Measurements from ENCODE around the gene C1RL.

C1RL gene

DNA sequence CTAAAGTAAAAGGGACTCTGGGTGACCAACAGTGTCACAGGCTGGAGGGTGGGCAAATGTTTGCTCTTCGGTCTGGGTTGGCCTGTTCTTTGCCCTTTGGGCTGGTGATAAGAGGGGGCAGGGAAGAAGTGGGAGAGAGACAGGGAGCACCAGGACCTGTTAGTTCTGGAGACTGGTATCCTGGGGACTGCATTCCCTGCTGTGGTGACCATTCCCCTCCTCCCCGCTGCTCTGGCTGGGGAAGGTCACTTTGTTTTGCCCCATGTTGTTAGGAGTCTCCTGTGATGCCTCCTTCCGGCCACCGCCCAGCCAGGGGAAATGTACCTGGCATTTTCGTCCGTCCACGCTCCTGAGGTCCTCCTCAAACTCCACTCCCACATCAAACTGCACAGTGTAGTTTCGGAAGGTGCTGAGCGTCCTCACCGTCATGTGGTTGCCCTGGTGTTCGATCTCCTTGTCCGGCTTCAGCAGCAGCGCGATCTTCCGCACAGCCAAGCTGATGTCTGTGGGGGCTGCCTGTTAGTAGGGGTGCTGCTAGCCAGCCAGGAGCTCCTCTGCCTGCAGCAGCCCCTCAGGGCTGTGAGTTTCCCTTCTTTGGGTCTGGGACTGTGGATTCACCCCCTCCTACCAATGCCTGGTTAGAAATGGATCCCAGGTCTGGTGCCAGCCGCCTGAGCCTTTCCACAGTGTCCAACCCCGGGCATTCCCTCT, 19.1 kb upstream of the C1RL start:
- peaks cover 4% of the 10 kb centered on the region; the same call in 1 of the 2 replicates for H3K79me2 ChIP-seq (ENCODE audit: insufficient read depth, low read length)
- H3K4me3 ChIP-seq (ENCODE audit: low read depth in 1 of 2, low read length in 2 of 2) = no peak overlapping the region
- no peak overlapping the region for H3K27ac ChIP-seq (ENCODE audit: low read length)
- H3K36me3 ChIP-seq (ENCODE audit: insufficient read depth, low read length) = no peaks in the 10 kb centered on the region
- no peak overlapping the region for H2AFZ ChIP-seq (ENCODE audit: low read depth, low read length)
- H3K4me2 ChIP-seq (ENCODE audit: insufficient read depth, low read length) = no peak overlapping the region
- H3K9me3 ChIP-seq (ENCODE audit: insufficient read depth, low read length, severe bottlenecking) = no peaks in the 10 kb centered on the region
- DNase-seq = no peak
- no peaks in the 10 kb centered on the region for H3K27me3 ChIP-seq (ENCODE audit: insufficient read depth, low read length, poor library complexity)
- peaks cover 30% of the 10 kb centered on the region for H3K4me1 ChIP-seq (ENCODE audit: insufficient read depth, low read length)
- H3K9ac ChIP-seq (ENCODE audit: low read depth, low read length) = no peak overlapping the region
- TF ChIP-seq EZH2 (IDR thresholded peaks at IDR 0.05; ENCODE audit: borderline replicate concordance, low read depth, low read length, severe bottlenecking) = no peak
- TF ChIP-seq, protein P1, sequence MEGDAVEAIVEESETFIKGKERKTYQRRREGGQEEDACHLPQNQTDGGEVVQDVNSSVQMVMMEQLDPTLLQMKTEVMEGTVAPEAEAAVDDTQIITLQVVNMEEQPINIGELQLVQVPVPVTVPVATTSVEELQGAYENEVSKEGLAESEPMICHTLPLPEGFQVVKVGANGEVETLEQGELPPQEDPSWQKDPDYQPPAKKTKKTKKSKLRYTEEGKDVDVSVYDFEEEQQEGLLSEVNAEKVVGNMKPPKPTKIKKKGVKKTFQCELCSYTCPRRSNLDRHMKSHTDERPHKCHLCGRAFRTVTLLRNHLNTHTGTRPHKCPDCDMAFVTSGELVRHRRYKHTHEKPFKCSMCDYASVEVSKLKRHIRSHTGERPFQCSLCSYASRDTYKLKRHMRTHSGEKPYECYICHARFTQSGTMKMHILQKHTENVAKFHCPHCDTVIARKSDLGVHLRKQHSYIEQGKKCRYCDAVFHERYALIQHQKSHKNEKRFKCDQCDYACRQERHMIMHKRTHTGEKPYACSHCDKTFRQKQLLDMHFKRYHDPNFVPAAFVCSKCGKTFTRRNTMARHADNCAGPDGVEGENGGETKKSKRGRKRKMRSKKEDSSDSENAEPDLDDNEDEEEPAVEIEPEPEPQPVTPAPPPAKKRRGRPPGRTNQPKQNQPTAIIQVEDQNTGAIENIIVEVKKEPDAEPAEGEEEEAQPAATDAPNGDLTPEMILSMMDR (IDR thresholded peaks at IDR 0.05; ENCODE audit: borderline replicate concordance, extremely low read depth, low read length, poor library complexity, severe bottlenecking) = no peak
- ATAC-seq (ENCODE audit: insufficient read depth, low read depth) = no peak
- no peaks in the 10 kb centered on the region for H4K20me1 ChIP-seq (ENCODE audit: insufficient read depth, low read length)

DNA sequence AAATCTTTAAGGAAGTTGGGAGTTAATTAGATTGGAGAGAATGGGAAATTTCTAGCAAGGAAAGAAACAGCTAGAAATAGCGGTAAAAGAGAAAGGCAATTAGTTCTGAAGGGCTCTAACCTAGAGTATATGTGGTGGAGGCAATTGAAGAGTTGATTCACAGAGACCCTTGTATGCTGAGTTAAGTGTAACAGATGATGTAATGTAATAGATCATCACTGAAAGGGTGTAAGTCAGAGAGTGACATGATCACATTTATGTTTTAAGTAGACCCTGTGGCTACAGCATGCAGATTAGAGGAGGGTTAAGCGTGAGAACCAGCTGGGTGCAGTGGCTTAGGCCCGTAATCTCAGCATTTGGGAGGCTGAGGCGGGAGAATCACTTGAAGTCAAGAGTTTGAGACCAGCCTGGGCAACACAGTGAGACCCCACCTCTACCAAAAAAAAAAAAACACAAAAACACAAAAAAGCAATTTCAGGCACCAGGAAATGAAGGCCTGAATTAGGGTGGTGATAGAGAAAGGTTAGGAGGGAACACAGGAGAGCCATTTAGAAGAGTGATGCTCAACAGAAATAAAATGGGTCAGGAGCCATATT, 16.7 kb upstream of the C1RL start:
- Histone ChIP-seq H3K36me3 (ENCODE audit: insufficient read depth, low read length) (no peaks in the 10 kb centered on the region), H3K79me2 (ENCODE audit: insufficient read depth, low read length) (no peaks in the 10 kb centered on the region), H3K27ac (ENCODE audit: low read length) (no peak overlapping the region), H3K9me3 (ENCODE audit: insufficient read depth, low read length, severe bottlenecking) (no peaks in the 10 kb centered on the region), H3K9ac (ENCODE audit: low read depth, low read length) (no peak overlapping the region), H3K27me3 (ENCODE audit: insufficient read depth, low read length, poor library complexity) (no peaks in the 10 kb centered on the region), H4K20me1 (ENCODE audit: insufficient read depth, low read length) (no peaks in the 10 kb centered on the region), H3K4me3 (ENCODE audit: low read depth in 1 of 2, low read length in 2 of 2) (no peak overlapping the region), H2AFZ (ENCODE audit: low read depth, low read length) (no peak overlapping the region), H3K4me1 (ENCODE audit: insufficient read depth, low read length) (peaks cover 15% of the 10 kb centered on the region), H3K4me2 (ENCODE audit: insufficient read depth, low read length) (no peak overlapping the region)
- ATAC-seq (ENCODE audit: insufficient read depth, low read depth) (no peak), DNase-seq (no peak)
- TF ChIP-seq, protein P1 (IDR thresholded peaks at IDR 0.05; ENCODE audit: borderline replicate concordance, extremely low read depth, low read length, poor library complexity, severe bottlenecking) = no peak
- no peak for TF ChIP-seq EZH2 (IDR thresholded peaks at IDR 0.05; ENCODE audit: borderline replicate concordance, low read depth, low read length, severe bottlenecking)

DNA sequence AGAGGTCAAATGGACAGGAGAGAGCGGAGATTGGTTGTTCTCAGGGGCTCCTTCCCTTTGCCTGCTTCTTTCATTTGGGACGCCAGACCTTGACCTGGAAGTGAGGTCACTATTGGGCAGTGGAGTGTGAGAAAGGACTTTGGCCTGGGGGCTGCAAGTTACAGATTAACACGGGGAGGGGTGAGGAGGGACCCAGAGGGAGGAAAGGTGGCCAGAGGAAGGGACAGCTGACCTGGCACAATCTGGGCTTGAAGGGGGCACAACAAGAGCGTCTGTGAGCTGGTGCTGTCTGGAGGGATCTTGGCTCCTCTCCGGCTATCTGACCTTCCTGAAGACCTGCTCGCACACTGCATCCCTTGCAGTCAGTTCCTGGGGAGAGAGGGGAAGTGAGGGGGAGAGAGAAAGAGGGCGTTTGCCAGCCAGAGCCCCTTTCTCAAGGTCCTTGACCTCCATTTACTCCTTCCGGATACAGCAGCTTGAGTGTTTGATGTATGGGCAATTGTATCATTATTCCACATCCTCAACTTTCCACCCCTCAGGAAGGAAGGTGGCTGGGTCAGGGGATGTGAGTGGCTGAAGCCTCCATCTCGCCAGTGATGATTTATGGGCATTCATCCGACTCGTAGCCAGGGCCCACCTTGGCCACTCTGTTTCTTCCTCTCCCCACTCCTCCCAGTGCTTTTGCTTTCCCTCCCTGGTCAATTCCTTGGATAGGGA, 14.9 kb upstream of the C1RL start:
- Histone ChIP-seq H3K4me2 (ENCODE audit: insufficient read depth, low read length) (no peak overlapping the region), H3K4me3 (ENCODE audit: low read depth in 1 of 2, low read length in 2 of 2) (no peak overlapping the region), H4K20me1 (ENCODE audit: insufficient read depth, low read length) (no peaks in the 10 kb centered on the region), H3K27ac (ENCODE audit: low read length) (no peak overlapping the region), H2AFZ (ENCODE audit: low read depth, low read length) (no peak overlapping the region), H3K4me1 (ENCODE audit: insufficient read depth, low read length) (peaks cover under 1% of the 10 kb centered on the region), H3K27me3 (ENCODE audit: insufficient read depth, low read length, poor library complexity) (no peaks in the 10 kb centered on the region), H3K9ac (ENCODE audit: low read depth, low read length) (no peak overlapping the region), H3K79me2 (ENCODE audit: insufficient read depth, low read length) (no peaks in the 10 kb centered on the region), H3K36me3 (ENCODE audit: insufficient read depth, low read length) (no peaks in the 10 kb centered on the region), H3K9me3 (ENCODE audit: insufficient read depth, low read length, severe bottlenecking) (no peaks in the 10 kb centered on the region)
- DNase-seq = no peak
- TF ChIP-seq, protein P1 (IDR thresholded peaks at IDR 0.05; ENCODE audit: borderline replicate concordance, extremely low read depth, low read length, poor library complexity, severe bottlenecking) = no peak
- TF ChIP-seq EZH2 (IDR thresholded peaks at IDR 0.05; ENCODE audit: borderline replicate concordance, low read depth, low read length, severe bottlenecking) = no peak
- no peak for ATAC-seq (ENCODE audit: insufficient read depth, low read depth)

All from DND-41 (cell line).